ENCODE data around the gene TAF1B. TPM values are rescaled to one million over a fixed set of nuclear protein-coding genes. Genes with fewer than 3 reads are reported as not detected.

TAF1B gene
- total RNA-seq, 2 donors from 2014 or later: 17.8 to 23.7 TPM

DNA sequence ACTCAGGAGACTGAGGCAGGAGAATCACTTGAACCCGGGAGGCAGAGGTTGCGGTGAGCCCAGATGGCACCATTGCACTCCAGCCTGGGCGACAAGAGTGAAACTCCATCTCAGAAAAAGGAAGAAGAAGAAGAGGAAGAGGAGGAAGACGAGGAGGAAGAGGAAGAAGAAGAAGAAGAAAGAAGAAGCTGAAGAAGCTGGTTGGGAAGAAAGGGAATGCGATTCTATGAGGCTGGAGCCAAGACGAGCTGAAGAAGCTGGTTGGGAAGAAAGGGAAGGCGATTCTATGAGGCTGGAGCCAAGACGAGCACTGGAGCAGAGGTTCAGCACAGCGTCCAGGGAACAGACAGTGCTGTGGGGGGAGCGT is 30.3 kb upstream of the TAF1B start:
- H3K9me3 Mint-ChIP-seq: no peaks in the 10 kb centered on the region
- no peak overlapping the region for H3K4me3 Mint-ChIP-seq
- H3K27ac Mint-ChIP-seq: no peak overlapping the region
- peaks cover 6% of the 10 kb centered on the region for H3K4me1 Mint-ChIP-seq (ENCODE audit: low read depth)
- no peaks in the 10 kb centered on the region for H3K36me3 Mint-ChIP-seq (ENCODE audit: insufficient read depth in 2 of 2)
- ATAC-seq (replicated peaks in 1 of 2) (no peak), DNase-seq (no peak)
- H3K27me3 Mint-ChIP-seq (ENCODE audit: low read depth): peaks cover 10% of the 10 kb centered on the region

DNA sequence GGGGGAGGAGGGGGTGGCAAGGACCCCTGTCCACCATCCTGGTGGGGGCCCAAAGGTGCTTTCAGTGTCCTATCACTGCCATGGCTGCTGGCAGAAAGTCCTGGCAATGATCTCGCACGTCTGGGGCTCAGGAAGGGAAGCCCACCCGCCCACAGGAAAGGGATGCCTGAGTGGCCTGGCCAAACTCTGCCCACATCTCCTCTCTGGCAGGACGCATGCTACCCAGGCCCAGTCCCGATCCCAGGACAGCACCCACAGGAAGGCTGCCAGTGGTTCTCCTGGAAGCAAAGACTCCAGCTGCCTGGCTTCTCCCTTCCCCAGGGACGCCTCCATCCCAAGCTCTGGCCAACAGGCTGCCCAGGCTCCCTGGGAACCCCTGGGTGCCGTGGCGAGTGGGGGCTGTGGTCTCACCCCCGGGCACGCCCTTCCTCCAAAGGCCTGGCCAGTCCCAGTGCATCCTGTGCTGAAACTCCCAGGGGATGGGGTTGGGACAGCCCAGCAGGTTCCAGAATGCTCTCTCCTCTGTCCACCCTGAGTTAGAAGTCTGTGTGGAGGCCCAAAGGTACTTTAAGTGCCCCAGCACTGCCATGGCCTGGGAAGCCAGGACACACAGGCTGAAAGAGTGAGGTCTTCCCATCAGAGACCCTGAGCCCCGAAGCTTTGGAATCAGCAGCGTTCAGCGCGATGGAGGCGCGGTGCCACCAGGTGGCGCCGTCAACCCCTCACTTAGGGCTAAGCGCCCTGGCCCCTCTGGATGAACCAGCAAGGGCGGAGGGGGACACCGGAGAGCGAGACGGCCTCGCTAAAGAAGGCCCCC is 29.8 kb upstream of the TAF1B start:
- peak; percentile 71 to 81 for DNase-seq
- Mint-ChIP-seq H3K4me3 (no peak overlapping the region), H3K27me3 (ENCODE audit: low read depth) (peaks cover 7% of the 10 kb centered on the region), H3K4me1 (ENCODE audit: low read depth) (peaks cover 6% of the 10 kb centered on the region), H3K27ac (no peak overlapping the region), H3K36me3 (ENCODE audit: insufficient read depth in 2 of 2) (no peaks in the 10 kb centered on the region), H3K9me3 (no peaks in the 10 kb centered on the region)
- ATAC-seq (replicated peaks in 1 of 2): peak; percentile 87 to 91

DNA sequence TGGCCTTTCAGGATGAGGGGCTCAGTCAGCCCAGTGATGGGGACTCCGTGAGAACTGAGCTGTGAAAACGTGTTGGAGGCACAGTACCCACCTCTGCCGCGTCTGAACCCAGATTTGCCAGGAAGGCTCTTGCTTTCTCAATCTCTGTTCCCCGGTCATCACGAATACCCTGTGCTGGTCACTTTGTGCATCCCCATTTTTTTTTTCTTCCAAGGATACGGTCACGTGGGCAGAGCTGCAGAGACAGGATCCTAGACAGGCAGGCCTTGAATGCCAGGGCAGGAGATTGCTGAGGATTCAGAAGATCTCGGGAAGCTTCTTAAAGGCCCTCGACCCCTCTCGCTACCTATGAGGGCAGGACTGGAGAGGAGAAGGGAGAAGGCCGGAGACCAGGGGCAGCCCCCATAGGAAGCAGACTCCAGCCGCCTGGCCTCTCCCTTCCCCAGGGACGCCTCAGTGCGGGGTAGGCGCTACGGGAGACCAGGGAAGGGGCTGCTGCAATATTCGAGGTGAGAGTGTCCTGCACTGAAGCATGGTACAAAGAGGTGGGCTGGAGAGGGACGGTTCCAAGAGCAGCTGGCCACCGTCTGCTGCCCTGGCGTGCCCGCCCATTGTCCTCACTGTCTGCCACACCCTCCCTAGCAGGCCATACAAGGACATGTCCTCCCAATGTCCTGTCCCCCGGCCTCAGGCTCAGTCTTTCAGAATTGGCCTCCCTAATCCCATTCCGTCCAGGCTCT is 29.0 kb upstream of the TAF1B start:
- H3K9me3 Mint-ChIP-seq: no peaks in the 10 kb centered on the region
- H3K4me1 Mint-ChIP-seq (ENCODE audit: low read depth): peaks cover 6% of the 10 kb centered on the region
- H3K27ac Mint-ChIP-seq: no peak overlapping the region
- no peaks in the 10 kb centered on the region for H3K36me3 Mint-ChIP-seq (ENCODE audit: insufficient read depth in 2 of 2)
- no peak overlapping the region for H3K4me3 Mint-ChIP-seq
- peaks cover 7% of the 10 kb centered on the region for H3K27me3 Mint-ChIP-seq (ENCODE audit: low read depth)
- no peak for DNase-seq
- no peak for ATAC-seq (replicated peaks in 1 of 2)

DNA sequence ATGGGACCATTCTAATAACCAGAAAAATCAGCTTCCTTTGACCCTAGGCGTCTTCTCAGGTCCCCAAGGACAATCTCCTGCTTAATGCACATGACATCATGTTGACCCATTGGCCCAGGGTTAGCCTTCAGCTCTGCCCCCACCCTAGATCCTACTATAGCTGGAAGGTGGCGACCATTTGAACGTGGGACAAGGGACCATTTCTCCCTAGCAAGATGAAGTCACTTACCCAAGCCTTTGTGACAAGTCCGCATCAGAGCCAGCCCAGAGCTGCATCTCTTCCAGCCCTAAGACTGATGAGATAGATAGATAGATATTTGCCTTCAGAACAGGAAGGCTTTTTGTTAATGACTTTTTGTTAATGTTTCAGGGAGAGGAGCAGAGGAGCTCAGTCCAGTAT is 28.2 kb upstream of the TAF1B start:
- Mint-ChIP-seq H3K4me1 (ENCODE audit: low read depth) (peaks cover 6% of the 10 kb centered on the region), H3K27me3 (ENCODE audit: low read depth) (peaks cover 7% of the 10 kb centered on the region), H3K9me3 (no peaks in the 10 kb centered on the region), H3K36me3 (ENCODE audit: insufficient read depth in 2 of 2) (no peaks in the 10 kb centered on the region), H3K4me3 (no peak overlapping the region), H3K27ac (no peak overlapping the region)
- DNase-seq (no peak), ATAC-seq (replicated peaks in 1 of 2) (no peak)

DNA sequence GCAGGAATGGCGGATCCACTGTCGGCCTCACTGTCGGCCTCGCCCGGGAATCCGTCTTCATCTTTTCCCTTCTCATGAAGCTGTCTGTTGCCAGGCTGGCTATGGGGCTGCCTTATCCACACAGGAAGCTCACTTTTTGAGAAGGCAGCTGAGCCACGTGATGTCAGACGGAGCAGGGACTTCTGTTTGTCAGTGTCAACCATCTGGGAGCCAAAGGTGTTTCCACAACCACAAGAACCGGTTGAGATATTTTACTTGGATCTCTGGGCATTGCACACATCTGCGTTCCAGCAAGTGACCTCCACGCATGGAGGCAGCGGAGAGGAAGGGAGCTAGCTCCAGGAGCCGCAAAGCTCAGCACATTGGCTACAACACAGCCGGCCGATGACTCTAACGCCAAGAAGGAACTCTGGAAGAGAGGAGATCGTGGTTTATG is 27.4 kb upstream of the TAF1B start:
- no peaks in the 10 kb centered on the region for H3K9me3 Mint-ChIP-seq
- peaks cover 6% of the 10 kb centered on the region for H3K4me1 Mint-ChIP-seq (ENCODE audit: low read depth)
- no peak for DNase-seq
- peak overlapping the region; percentile 31 for H3K27ac Mint-ChIP-seq
- no peak for ATAC-seq (replicated peaks in 1 of 2)
- peak overlapping the region in 1 of 2 donors; percentile 5 for H3K4me3 Mint-ChIP-seq
- no peaks in the 10 kb centered on the region for H3K36me3 Mint-ChIP-seq (ENCODE audit: insufficient read depth in 2 of 2)
- peaks cover 7% of the 10 kb centered on the region for H3K27me3 Mint-ChIP-seq (ENCODE audit: low read depth)

DNA sequence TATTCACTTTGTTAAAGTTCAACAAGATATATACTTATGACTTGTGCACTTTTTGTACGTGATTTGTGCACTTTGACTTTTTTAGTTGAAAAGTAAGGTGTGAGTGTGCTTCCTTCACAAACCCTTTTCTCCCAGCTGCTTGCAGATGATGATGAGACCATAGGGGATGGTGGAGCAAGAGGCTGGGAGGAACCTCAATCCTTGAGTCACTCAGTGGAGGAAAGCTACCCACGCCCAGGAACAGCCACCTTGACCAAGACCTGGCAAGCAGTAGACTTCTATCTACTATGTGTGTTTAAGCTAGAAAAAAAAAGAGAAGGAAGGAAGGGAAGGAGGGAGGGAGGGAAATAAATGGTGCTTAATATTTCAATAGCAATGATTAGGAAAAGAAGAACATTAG is 25.2 kb upstream of the TAF1B start:
- Mint-ChIP-seq H3K4me3 (no peak overlapping the region), H3K36me3 (ENCODE audit: insufficient read depth in 2 of 2) (no peaks in the 10 kb centered on the region), H3K27me3 (ENCODE audit: low read depth) (peaks cover 2% of the 10 kb centered on the region), H3K4me1 (ENCODE audit: low read depth) (peaks cover 6% of the 10 kb centered on the region), H3K9me3 (no peaks in the 10 kb centered on the region), H3K27ac (no peak overlapping the region)
- ATAC-seq (replicated peaks in 1 of 2): no peak
- DNase-seq: no peak

DNA sequence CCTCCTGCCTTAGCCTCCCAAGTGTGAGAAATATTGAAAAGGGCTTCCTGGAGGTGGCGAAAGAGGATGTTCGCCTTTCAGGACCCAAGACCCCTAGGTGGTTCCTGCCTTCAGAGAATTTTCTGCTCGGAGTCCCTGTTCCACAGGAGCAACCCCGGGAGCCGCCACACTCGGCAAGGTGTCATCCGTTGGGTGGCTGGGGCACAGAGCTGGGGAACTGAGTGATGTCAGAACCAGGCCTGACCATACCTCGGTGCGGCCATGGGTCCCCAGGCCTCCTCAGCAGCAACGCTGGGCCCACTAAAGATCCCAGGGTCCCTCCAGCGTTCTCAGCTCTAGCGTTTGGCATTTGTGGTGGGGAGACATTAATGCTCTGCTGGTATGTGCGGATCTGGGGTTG is 23.7 kb upstream of the TAF1B start:
- H3K27me3 Mint-ChIP-seq (ENCODE audit: low read depth): no peaks in the 10 kb centered on the region
- no peak overlapping the region for H3K4me3 Mint-ChIP-seq
- DNase-seq (no peak), ATAC-seq (replicated peaks in 1 of 2) (no peak)
- no peaks in the 10 kb centered on the region for H3K36me3 Mint-ChIP-seq (ENCODE audit: insufficient read depth in 2 of 2)
- H3K27ac Mint-ChIP-seq: no peak overlapping the region
- no peaks in the 10 kb centered on the region for H3K4me1 Mint-ChIP-seq (ENCODE audit: low read depth)
- H3K9me3 Mint-ChIP-seq: no peaks in the 10 kb centered on the region

DNA sequence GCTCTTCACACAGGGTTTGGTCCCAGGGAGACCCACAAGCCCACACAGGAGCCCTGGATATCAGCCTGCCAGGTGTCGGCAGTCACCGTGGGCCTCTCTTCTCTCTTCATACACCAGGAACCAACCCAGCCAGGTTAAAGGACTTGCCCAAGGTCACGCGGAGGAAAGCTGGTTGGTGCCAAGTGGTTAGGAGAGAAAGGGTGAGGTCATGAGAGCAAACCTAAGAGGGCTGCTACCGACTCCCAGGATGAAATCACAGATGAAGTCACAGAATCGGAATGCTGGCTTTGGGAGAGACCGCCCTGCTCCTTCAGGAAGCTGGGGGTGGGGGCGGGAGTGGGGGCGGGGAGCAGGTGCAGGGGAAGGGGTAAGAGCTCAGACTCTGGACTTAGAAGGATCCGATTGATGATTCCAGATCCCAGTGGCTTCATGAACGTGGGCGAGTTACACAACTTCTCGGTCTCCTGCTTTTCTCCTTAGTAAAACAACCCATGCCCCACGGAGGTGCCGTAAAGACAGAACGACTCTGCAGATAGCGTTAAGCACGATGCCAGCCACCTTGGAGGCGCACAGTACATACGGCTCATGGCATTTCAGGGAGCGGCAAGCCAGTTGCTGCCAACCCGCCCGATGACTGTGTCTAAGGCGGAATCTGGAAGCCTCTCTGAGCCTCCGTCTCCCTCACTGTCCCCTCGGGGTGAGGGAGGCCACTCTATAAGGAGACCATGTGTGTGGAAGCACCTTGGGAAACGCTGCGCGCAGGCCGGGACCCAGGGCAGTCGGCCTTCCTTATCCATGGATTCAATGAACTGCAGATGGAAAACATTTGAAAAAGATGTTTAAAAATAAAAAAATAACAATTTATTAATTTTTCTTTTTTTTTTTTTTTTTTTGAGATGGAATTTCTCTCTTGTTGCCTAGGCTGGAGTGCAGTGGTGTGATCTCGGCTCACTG is 23.0 kb upstream of the TAF1B start:
- no peak for ATAC-seq (replicated peaks in 1 of 2)
- Mint-ChIP-seq H3K36me3 (ENCODE audit: insufficient read depth in 2 of 2) (no peaks in the 10 kb centered on the region), H3K4me3 (no peak overlapping the region), H3K27me3 (ENCODE audit: low read depth) (no peaks in the 10 kb centered on the region), H3K9me3 (no peaks in the 10 kb centered on the region), H3K27ac (no peak overlapping the region), H3K4me1 (ENCODE audit: low read depth) (no peaks in the 10 kb centered on the region)
- DNase-seq: no peak

DNA sequence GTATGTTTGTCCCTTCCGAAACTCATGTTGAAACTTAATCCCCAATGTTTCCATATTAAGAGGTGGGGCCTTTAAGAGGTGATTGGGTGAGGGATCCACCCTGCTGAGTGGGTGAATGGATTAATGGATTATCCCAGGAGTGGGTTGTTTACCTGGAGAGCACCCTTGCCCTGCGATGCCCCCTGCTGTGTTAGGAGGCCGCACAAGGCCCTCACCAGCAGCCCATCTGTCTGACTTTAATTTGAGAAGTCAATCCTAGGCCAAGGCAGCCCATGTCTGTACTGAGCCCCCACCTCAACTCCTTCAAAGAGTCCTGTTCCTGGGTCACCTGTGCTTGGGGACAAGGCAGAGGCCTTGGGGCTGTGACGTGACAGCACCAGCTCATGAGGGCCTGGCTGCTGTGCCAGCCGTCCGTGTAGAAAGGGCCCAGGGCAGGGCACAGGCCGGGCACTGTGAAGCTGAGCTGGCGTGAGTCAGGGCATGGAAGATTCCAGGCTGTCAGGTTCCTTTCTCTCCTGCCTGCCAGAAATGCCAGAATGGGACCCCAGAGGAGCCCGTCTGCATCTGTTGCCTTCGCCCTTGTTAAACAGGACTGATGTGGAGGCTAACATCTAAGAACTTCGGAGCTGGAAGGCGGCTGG is 21.3 kb upstream of the TAF1B start:
- Mint-ChIP-seq H3K27ac (no peak overlapping the region), H3K4me1 (ENCODE audit: low read depth) (no peaks in the 10 kb centered on the region), H3K9me3 (no peaks in the 10 kb centered on the region), H3K36me3 (ENCODE audit: insufficient read depth in 2 of 2) (no peaks in the 10 kb centered on the region), H3K27me3 (ENCODE audit: low read depth) (no peaks in the 10 kb centered on the region), H3K4me3 (no peak overlapping the region)
- DNase-seq (no peak), ATAC-seq (replicated peaks in 1 of 2) (no peak)

DNA sequence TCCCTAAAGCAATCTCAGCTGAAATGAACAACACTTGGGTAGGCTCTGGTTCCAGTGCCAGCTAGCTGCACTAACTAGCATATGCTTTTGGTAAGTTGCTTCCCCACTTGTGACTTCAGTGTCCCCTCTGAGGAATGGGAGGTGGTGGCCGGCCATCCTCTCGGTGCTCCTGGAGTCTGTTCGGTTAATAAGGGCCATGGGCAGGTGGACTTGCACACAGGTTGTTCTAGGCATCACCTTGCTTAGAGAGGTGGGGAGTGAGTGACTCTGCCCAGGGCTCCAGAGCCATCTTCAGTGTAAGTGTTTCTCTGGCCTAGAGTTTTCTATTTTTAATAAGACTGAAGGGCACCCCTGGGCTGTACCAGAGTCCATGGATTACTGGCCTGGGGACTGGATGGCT is 18.8 kb upstream of the TAF1B start:
- Mint-ChIP-seq H3K27ac (no peak overlapping the region), H3K36me3 (ENCODE audit: insufficient read depth in 2 of 2) (no peaks in the 10 kb centered on the region), H3K9me3 (no peaks in the 10 kb centered on the region), H3K4me1 (ENCODE audit: low read depth) (no peaks in the 10 kb centered on the region), H3K27me3 (ENCODE audit: low read depth) (peaks cover 15% of the 10 kb centered on the region), H3K4me3 (no peak overlapping the region)
- no peak for ATAC-seq (replicated peaks in 1 of 2)
- DNase-seq: no peak

DNA sequence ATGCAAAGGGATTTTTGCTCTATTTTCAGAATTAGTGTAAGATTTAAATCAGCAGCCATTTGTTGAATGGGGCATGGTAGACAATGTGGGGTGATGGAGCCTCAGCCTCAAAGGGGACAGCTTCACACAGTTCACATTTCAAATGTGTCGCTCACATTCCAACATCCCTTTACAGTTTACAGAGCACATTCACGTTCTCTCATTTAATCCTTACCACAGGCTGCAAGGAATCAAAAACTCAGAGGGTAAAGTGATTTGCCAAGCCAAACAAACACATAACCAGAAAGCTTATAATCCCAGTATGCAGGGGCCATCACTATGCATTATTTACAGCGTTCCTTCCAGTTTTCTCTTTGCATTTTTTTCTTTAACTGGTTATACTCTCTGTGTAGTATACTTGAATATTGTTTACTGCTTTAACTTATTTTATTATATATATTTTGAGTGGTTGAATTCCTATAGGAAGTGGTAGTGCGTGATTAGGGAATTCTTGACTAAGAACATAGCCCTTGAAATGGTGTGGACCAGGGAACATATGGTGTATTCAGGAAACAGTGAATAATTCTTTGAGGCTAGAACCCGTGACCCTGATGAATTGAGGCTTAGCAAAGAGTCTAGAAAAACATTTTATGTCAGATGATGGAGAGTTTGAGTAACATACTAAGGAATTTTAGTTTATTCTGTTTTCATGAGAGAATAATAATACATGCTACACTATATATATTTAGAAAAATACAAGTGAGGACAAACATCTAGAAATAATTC is 18.1 kb upstream of the TAF1B start:
- no peaks in the 10 kb centered on the region for H3K9me3 Mint-ChIP-seq
- peaks cover 20% of the 10 kb centered on the region for H3K27me3 Mint-ChIP-seq (ENCODE audit: low read depth)
- DNase-seq: no peak
- H3K27ac Mint-ChIP-seq: no peak overlapping the region
- no peaks in the 10 kb centered on the region for H3K36me3 Mint-ChIP-seq (ENCODE audit: insufficient read depth in 2 of 2)
- no peak overlapping the region for H3K4me3 Mint-ChIP-seq
- H3K4me1 Mint-ChIP-seq (ENCODE audit: low read depth): no peaks in the 10 kb centered on the region
- ATAC-seq (replicated peaks in 1 of 2): no peak

DNA sequence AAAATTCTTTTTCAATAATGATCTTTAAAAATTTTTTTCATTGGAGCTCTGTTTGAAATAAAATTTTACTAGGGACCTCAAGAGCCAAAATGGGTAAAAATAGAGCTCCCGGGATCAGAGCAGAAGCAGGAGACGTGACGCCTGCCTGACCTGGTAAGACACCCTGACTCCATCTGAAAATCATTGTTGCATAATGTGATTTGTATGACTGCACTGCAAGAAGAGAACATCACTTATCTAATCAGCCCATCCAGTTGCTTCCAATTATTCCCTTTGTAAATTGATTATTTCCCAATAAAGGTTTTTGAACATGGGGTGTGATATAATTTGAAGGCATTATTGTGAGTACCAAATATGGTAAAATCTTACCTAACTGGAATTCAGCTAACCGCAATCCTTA is 17.1 kb upstream of the TAF1B start:
- Mint-ChIP-seq H3K36me3 (ENCODE audit: insufficient read depth in 2 of 2) (no peaks in the 10 kb centered on the region), H3K27me3 (ENCODE audit: low read depth) (peaks cover 20% of the 10 kb centered on the region), H3K27ac (no peak overlapping the region), H3K4me3 (no peak overlapping the region), H3K4me1 (ENCODE audit: low read depth) (no peaks in the 10 kb centered on the region), H3K9me3 (no peaks in the 10 kb centered on the region)
- ATAC-seq (replicated peaks in 1 of 2) (no peak), DNase-seq (no peak)
